ENCODE results near the gene LARGE1. TPM values are rescaled to one million over a fixed set of nuclear protein-coding genes. Genes with fewer than 3 reads are reported as not detected.

Gene LARGE1
- total RNA-seq, 1 experiment from 2014 or later, result 23.5 TPM

GRCh38 chr22:33302549-33302948 lies 617.7 kb downstream of the LARGE1 start:
- no peak overlapping the region for H3K27ac ChIP-seq
- H3K36me3 ChIP-seq, result no peaks in the 10 kb centered on the region
- H3K4me3 ChIP-seq, result no peak overlapping the region
- H3K27me3 ChIP-seq, result no peaks in the 10 kb centered on the region
- H3K4me1 ChIP-seq, result no peaks in the 10 kb centered on the region
- no peak for DNase-seq
- no peaks in the 10 kb centered on the region for H3K9me3 ChIP-seq (replicated peaks)

GRCh38 chr22:33302049-33302545 lies 618.2 kb downstream of the LARGE1 start:
- Histone ChIP-seq H3K27me3 (no peaks in the 10 kb centered on the region), H3K4me1 (no peaks in the 10 kb centered on the region), H3K4me3 (no peak overlapping the region), H3K9me3 (replicated peaks) (no peaks in the 10 kb centered on the region), H3K27ac (no peak overlapping the region), H3K36me3 (no peaks in the 10 kb centered on the region)
- DNase-seq, result peak; percentile 72 to 83

GRCh38 chr22:33300165-33300564 lies 620.1 kb downstream of the LARGE1 start:
- Histone ChIP-seq H3K36me3 (no peaks in the 10 kb centered on the region; the same call in 1 of the 2 replicates), H3K27ac (no peak overlapping the region), H3K4me3 (no peak overlapping the region), H3K4me1 (no peaks in the 10 kb centered on the region), H3K27me3 (no peaks in the 10 kb centered on the region), H3K9me3 (replicated peaks) (no peaks in the 10 kb centered on the region)
- no peak for DNase-seq

- Histone ChIP-seq H3K27me3 (no peaks in the 10 kb centered on the region), H3K4me3 (no peak overlapping the region), H3K36me3 (no peaks in the 10 kb centered on the region; the same call in 1 of the 2 replicates), H3K27ac (no peak overlapping the region), H3K9me3 (replicated peaks) (no peaks in the 10 kb centered on the region), H3K4me1 (no peaks in the 10 kb centered on the region)
- no peak for DNase-seq
These were observed 620.9 kb downstream of the LARGE1 start for GRCh38 chr22:33299245-33299956.

- Histone ChIP-seq H3K27me3 (no peaks in the 10 kb centered on the region), H3K9me3 (replicated peaks) (no peaks in the 10 kb centered on the region), H3K27ac (no peak overlapping the region), H3K4me1 (no peaks in the 10 kb centered on the region), H3K36me3 (no peaks in the 10 kb centered on the region; the same call in 1 of the 2 replicates), H3K4me3 (no peak overlapping the region)
- no peak for DNase-seq
These were observed 623.3 kb downstream of the LARGE1 start for GRCh38 chr22:33296941-33297340.

GRCh38 chr22:33288078-33288477 lies 632.2 kb downstream of the LARGE1 start:
- H3K27ac ChIP-seq, result no peak overlapping the region
- H3K9me3 ChIP-seq (replicated peaks), result no peaks in the 10 kb centered on the region
- no peak overlapping the region for H3K4me3 ChIP-seq
- no peaks in the 10 kb centered on the region for H3K4me1 ChIP-seq
- no peak for DNase-seq
- no peaks in the 10 kb centered on the region for H3K36me3 ChIP-seq
- no peaks in the 10 kb centered on the region for H3K27me3 ChIP-seq

GRCh38 chr22:33275073-33275443 lies 645.2 kb downstream of the LARGE1 start:
- no peak overlapping the region for H3K4me3 ChIP-seq
- no peaks in the 10 kb centered on the region for H3K9me3 ChIP-seq (replicated peaks)
- H3K36me3 ChIP-seq, result no peaks in the 10 kb centered on the region
- no peak for DNase-seq
- H3K27ac ChIP-seq, result no peak overlapping the region
- no peaks in the 10 kb centered on the region for H3K4me1 ChIP-seq
- H3K27me3 ChIP-seq, result no peaks in the 10 kb centered on the region

- no peaks in the 10 kb centered on the region for H3K36me3 ChIP-seq
- peak; percentile 34 to 46 for DNase-seq
These were observed 645.8 kb downstream of the LARGE1 start for GRCh38 chr22:33274214-33275072.

GRCh38 chr22:33272871-33273270 lies 647.4 kb downstream of the LARGE1 start:
- no peak overlapping the region for H3K27ac ChIP-seq
- no peaks in the 10 kb centered on the region for H3K9me3 ChIP-seq (replicated peaks)
- no peaks in the 10 kb centered on the region for H3K27me3 ChIP-seq
- no peak for DNase-seq
- H3K4me1 ChIP-seq, result no peaks in the 10 kb centered on the region
- no peak overlapping the region for H3K4me3 ChIP-seq
- H3K36me3 ChIP-seq, result no peaks in the 10 kb centered on the region

More at GRCh38 chr22:33274214-33275072, 645.8 kb downstream of the LARGE1 start:
- Histone ChIP-seq H3K4me1 (no peaks in the 10 kb centered on the region), H3K4me3 (no peak overlapping the region), H3K27me3 (no peaks in the 10 kb centered on the region), H3K27ac (no peak overlapping the region), H3K9me3 (replicated peaks) (no peaks in the 10 kb centered on the region)

GRCh38 chr22:33272180-33272579 lies 648.1 kb downstream of the LARGE1 start:
- Histone ChIP-seq H3K27ac (no peak overlapping the region), H3K36me3 (no peaks in the 10 kb centered on the region), H3K9me3 (replicated peaks) (no peaks in the 10 kb centered on the region), H3K27me3 (no peaks in the 10 kb centered on the region), H3K4me1 (no peaks in the 10 kb centered on the region), H3K4me3 (no peak overlapping the region)
- DNase-seq, result no peak

GRCh38 chr22:33271390-33272161 lies 648.7 kb downstream of the LARGE1 start:
- Histone ChIP-seq H3K4me1 (no peaks in the 10 kb centered on the region), H3K9me3 (replicated peaks) (no peaks in the 10 kb centered on the region), H3K27ac (no peak overlapping the region), H3K36me3 (no peaks in the 10 kb centered on the region), H3K27me3 (no peaks in the 10 kb centered on the region), H3K4me3 (no peak overlapping the region)
- DNase-seq, result peak; percentile 12 to 38

- no peak for DNase-seq
- Histone ChIP-seq H3K4me3 (no peak overlapping the region), H3K27me3 (no peaks in the 10 kb centered on the region), H3K27ac (no peak overlapping the region), H3K4me1 (no peaks in the 10 kb centered on the region), H3K9me3 (replicated peaks) (no peaks in the 10 kb centered on the region), H3K36me3 (no peaks in the 10 kb centered on the region)
These were observed 649.7 kb downstream of the LARGE1 start for GRCh38 chr22:33270596-33270995.

GRCh38 chr22:33261699-33262098 lies 658.6 kb downstream of the LARGE1 start:
- Histone ChIP-seq H3K27me3 (no peaks in the 10 kb centered on the region), H3K4me3 (no peak overlapping the region), H3K27ac (no peak overlapping the region), H3K4me1 (no peaks in the 10 kb centered on the region), H3K36me3 (no peaks in the 10 kb centered on the region), H3K9me3 (replicated peaks) (no peaks in the 10 kb centered on the region)
- no peak for DNase-seq

GRCh38 chr22:33260498-33260897 lies 659.8 kb downstream of the LARGE1 start:
- no peaks in the 10 kb centered on the region for H3K36me3 ChIP-seq
- no peaks in the 10 kb centered on the region for H3K4me1 ChIP-seq
- no peak overlapping the region for H3K27ac ChIP-seq
- H3K9me3 ChIP-seq (replicated peaks), result no peaks in the 10 kb centered on the region
- no peaks in the 10 kb centered on the region for H3K27me3 ChIP-seq
- no peak for DNase-seq
- H3K4me3 ChIP-seq, result no peak overlapping the region

- Histone ChIP-seq H3K27ac (no peak overlapping the region), H3K27me3 (no peaks in the 10 kb centered on the region), H3K4me3 (no peak overlapping the region), H3K36me3 (no peaks in the 10 kb centered on the region), H3K9me3 (replicated peaks) (no peaks in the 10 kb centered on the region), H3K4me1 (no peaks in the 10 kb centered on the region)
- DNase-seq, result peak in 1 of 2 experiments; percentile 3
These were observed 664.5 kb downstream of the LARGE1 start for GRCh38 chr22:33255791-33256190.

All from SJCRH30 (cell line).